Measurements from ENCODE around the gene MAGI1.

- TF ChIP-seq CTCF (IDR thresholded peaks at IDR 0.05) (no peak), POLR2AphosphoS5 (IDR thresholded peaks at IDR 0.05) (no peak)
These were observed 251.8 kb downstream of the MAGI1 start for GRCh38 chr3:65786890-65787289.

Measured in breast epithelium (tissue), 3 donors.